SU-DHL-6 (cell line): Measurements from ENCODE around the gene ZNF804B.

Source experiments
- H2AFZ ChIP-seq: fragments of 200-600 bp; sonication (generic); 2 replicates; pipeline ENCODE4 v1.6.1; 2014; ENCODE audit warnings: low read depth, mild to moderate bottlenecking, moderate library complexity, mixed read lengths, antibody characterized with exemption, low read length; ENCODE audit not compliant: severe bottlenecking
- H3F3A ChIP-seq: fragments of 200-600 bp; shearing (Covaris generic); 2 replicates; pipeline ENCODE4 v1.6.0; 2016; ENCODE audit warnings: antibody characterized with exemption, mild to moderate bottlenecking; ENCODE audit not compliant: insufficient read depth
- H3K27ac ChIP-seq: fragments of 200-600 bp; sonication (generic); 2 replicates; pipeline ENCODE4 v1.5.1; 2016; ENCODE audit warnings: low read depth, mild to moderate bottlenecking, low read length, moderate library complexity, mixed read lengths
- H3K27me3 ChIP-seq: fragments of 200-600 bp; sonication (generic), shearing (Covaris generic); 2 replicates; pipeline ENCODE4 v1.6.0; 2014; ENCODE audit warnings: mild to moderate bottlenecking, low read length
- H3K36me3 ChIP-seq: fragments of 200-600 bp; sonication (generic); 2 replicates; pipeline ENCODE4 v1.6.1; 2014; ENCODE audit warnings: mild to moderate bottlenecking, low read length, mixed read lengths
- H3K4me2 ChIP-seq: fragments of 300-600, 200-600 bp; shearing (Covaris generic), sonication (generic); 2 replicates; pipeline ENCODE4 v1.6.0; 2014; ENCODE audit warnings: low read length, low read depth, mild to moderate bottlenecking; ENCODE audit not compliant: poor library complexity, severe bottlenecking
- H3K4me3 ChIP-seq: fragments of 200-600 bp; sonication (generic); 2 replicates; pipeline ENCODE4 v1.5.1; 2014; ENCODE audit warnings: antibody characterized with exemption, low read length, mild to moderate bottlenecking, mixed read lengths; ENCODE audit not compliant: insufficient read depth, poor library complexity, severe bottlenecking
- H3K79me2 ChIP-seq: fragments of 200-600 bp; sonication (generic); 2 replicates; pipeline ENCODE4 v1.6.1; 2014; ENCODE audit warnings: mild to moderate bottlenecking, low read length, moderate library complexity; ENCODE audit not compliant: insufficient read depth
- H3K9ac ChIP-seq: fragments of 200-600 bp; sonication (generic); 2 replicates; pipeline ENCODE4 v1.7.0; 2014; ENCODE audit warnings: mild to moderate bottlenecking, low read length
- H3K9me2 ChIP-seq: fragments of 200-600 bp; sonication (generic); replicated peaks from 2 replicates; pipeline ENCODE4 v1.6.1; 2014; ENCODE audit warnings: low read length; ENCODE audit not compliant: insufficient read depth
- H3K9me3 ChIP-seq: fragments of 200-600 bp; sonication (generic); 2 replicates; pipeline ENCODE4 v1.6.1; 2014; ENCODE audit warnings: low read length, mixed read lengths; ENCODE audit not compliant: insufficient read depth
- H4K20me1 ChIP-seq: fragments of 200-600 bp; sonication (generic); 2 replicates; pipeline ENCODE4 v1.6.1; 2014; ENCODE audit warnings: low read depth, mild to moderate bottlenecking, antibody characterized with exemption, low read length, moderate library complexity, mixed read lengths
- CTCF ChIP-seq: fragments of 200-600 bp; sonication (generic); IDR thresholded peaks from one replicate; pipeline ENCODE4 v1.5.1; 2017; ENCODE audit warnings: antibody characterized with exemption, mild to moderate bottlenecking, low read length, moderate library complexity; ENCODE audit not compliant: insufficient read depth, poor library complexity, severe bottlenecking
- EZH2phosphoT487 ChIP-seq: fragments of 200-600 bp; sonication (generic), shearing (Covaris generic); conservative IDR thresholded peaks from 2 replicates; pipeline ENCODE4 v1.6.1; 2018; ENCODE audit warnings: mild to moderate bottlenecking, antibody characterized with exemption, low read length, moderate library complexity, mixed read lengths

ZNF804B gene

GRCh38 chr7:89334797-89335196, 575.3 kb downstream of the ZNF804B start:
- no peaks in the 10 kb centered on the region for H3K9me2 ChIP-seq
- H3K9ac ChIP-seq = no peak overlapping the region
- TF ChIP-seq CTCF (no peak), EZH2phosphoT487 (no peak)
- H3K79me2 ChIP-seq = no peaks in the 10 kb centered on the region
- H3K4me2 ChIP-seq = no peak overlapping the region
- H3K36me3 ChIP-seq = no peaks in the 10 kb centered on the region
- H3K4me3 ChIP-seq = no peak overlapping the region
- H3K9me3 ChIP-seq = no peaks in the 10 kb centered on the region
- no peaks in the 10 kb centered on the region for H3F3A ChIP-seq
- no peaks in the 10 kb centered on the region for H4K20me1 ChIP-seq
- H3K27ac ChIP-seq = no peak overlapping the region
- H2AFZ ChIP-seq = no peak overlapping the region
- H3K27me3 ChIP-seq = no peaks in the 10 kb centered on the region

- no peak for TF ChIP-seq CTCF
- TF ChIP-seq EZH2phosphoT487 = no peak
- Histone ChIP-seq H4K20me1 (no peaks in the 10 kb centered on the region), H2AFZ (no peak overlapping the region), H3K4me2 (no peak overlapping the region), H3K9ac (no peak overlapping the region), H3F3A (no peaks in the 10 kb centered on the region), H3K36me3 (no peaks in the 10 kb centered on the region), H3K79me2 (no peaks in the 10 kb centered on the region), H3K4me3 (no peak overlapping the region), H3K27ac (no peak overlapping the region), H3K9me2 (no peaks in the 10 kb centered on the region), H3K9me3 (no peaks in the 10 kb centered on the region), H3K27me3 (no peaks in the 10 kb centered on the region)
These were observed 576.0 kb downstream of the ZNF804B start for GRCh38 chr7:89335490-89335889.

- Histone ChIP-seq H3F3A (no peaks in the 10 kb centered on the region), H4K20me1 (no peaks in the 10 kb centered on the region), H2AFZ (no peak overlapping the region), H3K9me3 (no peaks in the 10 kb centered on the region), H3K36me3 (no peaks in the 10 kb centered on the region), H3K27me3 (no peaks in the 10 kb centered on the region), H3K79me2 (no peaks in the 10 kb centered on the region), H3K9ac (no peak overlapping the region), H3K27ac (no peak overlapping the region), H3K4me2 (no peak overlapping the region), H3K9me2 (no peaks in the 10 kb centered on the region), H3K4me3 (no peak overlapping the region)
- TF ChIP-seq EZH2phosphoT487 = no peak
- no peak for TF ChIP-seq CTCF
These were observed 576.6 kb downstream of the ZNF804B start for GRCh38 chr7:89336121-89336520.
